Measurements from ENCODE around the gene OLIG1. TPM values are rescaled to one million over a fixed set of nuclear protein-coding genes. Genes with fewer than 3 reads are reported as not detected.

The OLIG1 gene
- total and polyA plus RNA-seq, 10 of the 15 experiments (the other 5 are each of a cell fraction or from before 2014, with no cell fraction given) = not detected

- FAIRE-seq = no peak
- Histone ChIP-seq H3K36me3 (ENCODE audit: control insufficient read depth in 2 of 2, insufficient read depth in 2 of 2, low read length in 1 of 2) (no peaks in the 10 kb centered on the region), H3K27me3 (replicated peaks in 1 of 2; ENCODE audit: control insufficient read depth in 2 of 2, insufficient read depth in 2 of 2, low read length in 1 of 2) (peaks cover 23 to 25% of the 10 kb centered on the region in 2 experiments), H4K20me1 (ENCODE audit: control insufficient read depth, insufficient read depth) (no peaks in the 10 kb centered on the region), H3K79me2 (ENCODE audit: control insufficient read depth, insufficient read depth, low read length) (no peaks in the 10 kb centered on the region), H3K4me1 (ENCODE audit: control insufficient read depth, insufficient read depth, low read length) (no peaks in the 10 kb centered on the region), H2AFZ (ENCODE audit: control insufficient read depth, low read depth, low read length) (no peak overlapping the region), H3K9ac (ENCODE audit: control insufficient read depth, insufficient read depth, low read length) (no peak overlapping the region), H3K4me3 (no peak overlapping the region), H3K9me3 (replicated peaks; ENCODE audit: control insufficient read depth, insufficient read depth, low read length) (no peaks in the 10 kb centered on the region), H3K4me2 (ENCODE audit: control insufficient read depth, insufficient read depth) (no peak overlapping the region), H3K27ac (ENCODE audit: control insufficient read depth, insufficient read depth) (no peak overlapping the region)
- RAD21 ChIA-PET (ENCODE audit: unreplicated experiment) = no interaction called here
- in situ Hi-C loops (cut with MboI) = no loop called here
- POLR2A ChIA-PET = no interaction called here
- no peak for DNase-seq (ENCODE audit: low read depth, low spot score)
- CTCF ChIA-PET = no interaction called here
- no TSS peak for BruUV-seq (replicated peaks)
- intact Hi-C loops (cut with micrococcal nuclease; ENCODE audit: unreplicated experiment) = no loop called here
- WGBS (ENCODE audit: insufficient coverage, insufficient replicate concordance, low lambda C conversion rate, missing lambda C conversion rate) = 7% methylated on average over 9 of the region's 16 CpGs
- no peak for TF ChIP-seq RELB (IDR thresholded peaks at IDR 0.05; ENCODE audit: low read depth)
- no peak for TF ChIP-seq IRF3 (IDR thresholded peaks at IDR 0.05)
- no peak for TF ChIP-seq TCF3 (IDR thresholded peaks at IDR 0.05; ENCODE audit: borderline replicate concordance, insufficient read depth, low read depth, low read length)
- no peak for TF ChIP-seq FOXM1 (IDR thresholded peaks at IDR 0.05; ENCODE audit: low read depth, low read length)
- no peak for TF ChIP-seq CREB1 (IDR thresholded peaks at IDR 0.05; ENCODE audit: low read depth)
- no peak for TF ChIP-seq SP1 (IDR thresholded peaks at IDR 0.05; ENCODE audit: low read depth, low read length)
- no peak for TF ChIP-seq E2F8 (IDR thresholded peaks at IDR 0.05; ENCODE audit: low read depth, partially characterized antibody)
- TF ChIP-seq CEBPB (IDR thresholded peaks at IDR 0.05; ENCODE audit: borderline replicate concordance in 1 of 2, low read depth in 2 of 2, low read length in 2 of 2) = no peak
- no peak for TF ChIP-seq ZBTB33 (IDR thresholded peaks at IDR 0.05)
- no peak for TF ChIP-seq GATAD2B (conservative IDR thresholded peaks at IDR 0.05; ENCODE audit: low read depth)
- no peak for TF ChIP-seq POLR2A (IDR thresholded peaks at IDR 0.05; ENCODE audit: low read depth, low read length)
- no peak for TF ChIP-seq E2F4 (IDR thresholded peaks at IDR 0.05; ENCODE audit: low read depth, low read length)
- no peak for ATAC-seq
- SMC1A ChIA-PET (ENCODE audit: uncharacterized antibody, unreplicated experiment) = no interaction called here
Measured at GRCh38 chr21:33020558-33021100, 49.3 kb upstream of the OLIG1 start.
